ENCODE data around the gene TTC31.

The TTC31 gene

DNA sequence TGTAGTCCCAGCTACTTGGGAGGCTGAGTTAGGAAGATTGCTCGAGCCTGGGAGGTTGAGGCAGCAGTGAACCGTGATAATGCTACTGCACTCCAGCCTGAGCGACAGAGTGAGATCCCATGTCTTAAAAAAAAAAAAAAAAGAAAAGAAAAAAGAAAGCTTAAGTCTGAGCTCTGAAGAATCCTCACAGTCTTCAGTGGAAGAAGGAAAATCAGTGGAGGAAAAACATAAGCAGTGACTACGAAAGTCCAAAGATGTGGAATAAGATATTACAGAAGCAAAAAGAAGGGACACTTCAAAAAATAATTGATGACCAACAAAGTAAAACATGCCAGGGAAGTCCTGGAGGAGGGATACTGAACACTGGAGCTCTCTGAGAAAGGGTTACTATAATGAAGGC is 27.4 kb downstream of the TTC31 start:
- TF ChIP-seq POLR2AphosphoS5 (IDR thresholded peaks at IDR 0.05; ENCODE audit: low read depth, low read length) = no peak
- TF ChIP-seq, protein P1, sequence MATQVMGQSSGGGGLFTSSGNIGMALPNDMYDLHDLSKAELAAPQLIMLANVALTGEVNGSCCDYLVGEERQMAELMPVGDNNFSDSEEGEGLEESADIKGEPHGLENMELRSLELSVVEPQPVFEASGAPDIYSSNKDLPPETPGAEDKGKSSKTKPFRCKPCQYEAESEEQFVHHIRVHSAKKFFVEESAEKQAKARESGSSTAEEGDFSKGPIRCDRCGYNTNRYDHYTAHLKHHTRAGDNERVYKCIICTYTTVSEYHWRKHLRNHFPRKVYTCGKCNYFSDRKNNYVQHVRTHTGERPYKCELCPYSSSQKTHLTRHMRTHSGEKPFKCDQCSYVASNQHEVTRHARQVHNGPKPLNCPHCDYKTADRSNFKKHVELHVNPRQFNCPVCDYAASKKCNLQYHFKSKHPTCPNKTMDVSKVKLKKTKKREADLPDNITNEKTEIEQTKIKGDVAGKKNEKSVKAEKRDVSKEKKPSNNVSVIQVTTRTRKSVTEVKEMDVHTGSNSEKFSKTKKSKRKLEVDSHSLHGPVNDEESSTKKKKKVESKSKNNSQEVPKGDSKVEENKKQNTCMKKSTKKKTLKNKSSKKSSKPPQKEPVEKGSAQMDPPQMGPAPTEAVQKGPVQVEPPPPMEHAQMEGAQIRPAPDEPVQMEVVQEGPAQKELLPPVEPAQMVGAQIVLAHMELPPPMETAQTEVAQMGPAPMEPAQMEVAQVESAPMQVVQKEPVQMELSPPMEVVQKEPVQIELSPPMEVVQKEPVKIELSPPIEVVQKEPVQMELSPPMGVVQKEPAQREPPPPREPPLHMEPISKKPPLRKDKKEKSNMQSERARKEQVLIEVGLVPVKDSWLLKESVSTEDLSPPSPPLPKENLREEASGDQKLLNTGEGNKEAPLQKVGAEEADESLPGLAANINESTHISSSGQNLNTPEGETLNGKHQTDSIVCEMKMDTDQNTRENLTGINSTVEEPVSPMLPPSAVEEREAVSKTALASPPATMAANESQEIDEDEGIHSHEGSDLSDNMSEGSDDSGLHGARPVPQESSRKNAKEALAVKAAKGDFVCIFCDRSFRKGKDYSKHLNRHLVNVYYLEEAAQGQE (IDR thresholded peaks at IDR 0.05; ENCODE audit: insufficient read depth in 1 of 2, low read depth in 2 of 2, low read length in 2 of 2) = no peak
- TF ChIP-seq TAF1 (IDR thresholded peaks at IDR 0.05; ENCODE audit: borderline replicate concordance, insufficient read depth, low read length) = no peak

DNA sequence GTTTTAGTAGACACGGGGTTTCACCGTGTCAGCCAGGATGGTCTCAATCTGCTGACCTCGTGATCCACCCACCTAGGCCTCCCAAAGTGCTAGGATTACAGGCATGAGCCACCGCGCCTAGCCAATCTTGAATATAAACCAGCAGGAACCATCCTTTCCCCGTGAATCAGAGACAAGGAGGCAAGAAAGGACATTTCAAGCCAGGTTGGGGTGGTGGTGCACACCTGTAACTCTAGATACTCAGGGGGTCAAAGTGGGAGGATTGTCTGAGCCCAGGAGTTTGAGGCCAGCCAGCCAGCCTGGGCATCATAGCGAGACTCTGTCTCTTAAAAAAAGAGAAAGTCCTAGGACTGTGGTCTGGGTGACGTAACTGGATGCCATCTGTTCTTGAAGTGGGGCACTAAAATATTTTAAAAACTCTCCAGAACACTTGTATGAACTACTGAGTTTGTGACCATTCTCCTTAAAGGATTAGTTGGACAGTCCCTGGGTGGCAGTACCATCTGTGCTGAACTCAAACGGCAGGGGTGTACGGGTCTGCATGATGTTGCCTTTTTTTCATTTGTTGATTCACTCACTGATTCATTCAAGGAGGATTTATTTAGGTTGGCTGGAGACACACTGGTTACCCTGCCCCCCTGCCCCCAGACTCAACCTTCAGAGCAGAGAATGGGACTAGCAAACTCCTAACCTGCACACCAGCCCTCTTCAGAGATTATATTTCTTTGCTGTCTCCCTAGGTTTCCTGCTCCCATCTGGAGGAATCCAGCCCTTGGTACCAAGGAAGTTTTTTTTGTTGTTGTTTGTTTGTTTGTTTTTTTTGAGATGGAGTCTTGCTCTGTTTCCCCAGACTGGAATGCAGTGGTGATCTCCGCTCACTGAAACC is 28.5 kb downstream of the TTC31 start:
- TF ChIP-seq, protein P1 (IDR thresholded peaks at IDR 0.05; ENCODE audit: insufficient read depth in 1 of 2, low read depth in 2 of 2, low read length in 2 of 2) = no peak
- TF ChIP-seq FOXP2 (optimal IDR thresholded peaks at IDR 0.05; ENCODE audit: borderline replicate concordance, extremely low read depth, extremely low read length, insufficient read depth) = no peak
- TF ChIP-seq POLR2AphosphoS5 (IDR thresholded peaks at IDR 0.05; ENCODE audit: low read depth, low read length) = no peak
- TF ChIP-seq SIN3A (IDR thresholded peaks at IDR 0.05; ENCODE audit: borderline replicate concordance, insufficient read depth, low read length) = no peak

- no peak for TF ChIP-seq SIN3A (IDR thresholded peaks at IDR 0.05; ENCODE audit: borderline replicate concordance, insufficient read depth, low read length)
- no peak for TF ChIP-seq TAF1 (IDR thresholded peaks at IDR 0.05; ENCODE audit: borderline replicate concordance, insufficient read depth, low read length)
- no peak for TF ChIP-seq POLR2AphosphoS5 (IDR thresholded peaks at IDR 0.05; ENCODE audit: low read depth, low read length)
- TF ChIP-seq FOXP2 (optimal IDR thresholded peaks at IDR 0.05; ENCODE audit: borderline replicate concordance, extremely low read depth, extremely low read length, insufficient read depth) = no peak
- TF ChIP-seq, protein P1 (IDR thresholded peaks at IDR 0.05; ENCODE audit: insufficient read depth in 1 of 2, low read depth in 2 of 2, low read length in 2 of 2) = no peak
Observed at GRCh38 chr2:74512744-74513604, 30.1 kb downstream of the TTC31 start.

GRCh38 chr2:74513605-74514367 is 30.9 kb downstream of the TTC31 start:
- TF ChIP-seq SIN3A (IDR thresholded peaks at IDR 0.05; ENCODE audit: borderline replicate concordance, insufficient read depth, low read length) (no peak), TAF1 (IDR thresholded peaks at IDR 0.05; ENCODE audit: borderline replicate concordance, insufficient read depth, low read length) (no peak), POLR2AphosphoS5 (IDR thresholded peaks at IDR 0.05; ENCODE audit: low read depth, low read length) (no peak), FOXP2 (optimal IDR thresholded peaks at IDR 0.05; ENCODE audit: borderline replicate concordance, extremely low read depth, extremely low read length, insufficient read depth) (no peak)
- TF ChIP-seq, protein P1 (IDR thresholded peaks at IDR 0.05; ENCODE audit: insufficient read depth in 1 of 2, low read depth in 2 of 2, low read length in 2 of 2) = no peak

Measured in PFSK-1 (cell line).